Measurements from ENCODE around the gene SPATA6. TPM values are rescaled to one million over a fixed set of nuclear protein-coding genes. Genes with fewer than 3 reads are reported as not detected.
"Not testable (repeated sequence)": the region's sequence is repeated elsewhere in the genome, so short reads cannot be mapped to it uniquely, and the experiment has no call there.

SPATA6 gene
- total RNA-seq, 1 donor from 2014 or later: 26.0 TPM

DNA sequence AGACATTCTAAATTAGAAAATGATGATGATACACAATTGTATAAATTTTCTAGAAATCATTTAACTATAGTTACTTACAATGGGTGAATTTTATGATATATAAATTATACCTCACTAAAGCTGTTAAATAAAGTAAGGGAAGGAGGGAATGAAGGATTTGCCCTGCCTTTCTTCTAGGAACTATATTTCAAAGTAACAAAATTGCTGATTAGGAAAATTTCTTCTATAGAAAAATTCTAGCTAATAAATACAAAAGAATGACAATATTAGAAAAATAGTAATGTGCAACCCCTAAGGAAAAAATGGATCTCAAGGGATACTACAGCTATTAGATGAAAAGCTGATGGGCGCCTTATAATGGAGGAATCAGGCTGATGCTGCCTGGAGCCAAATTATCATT, 23.1 kb downstream of the SPATA6 start:
- TF ChIP-seq, protein P1, sequence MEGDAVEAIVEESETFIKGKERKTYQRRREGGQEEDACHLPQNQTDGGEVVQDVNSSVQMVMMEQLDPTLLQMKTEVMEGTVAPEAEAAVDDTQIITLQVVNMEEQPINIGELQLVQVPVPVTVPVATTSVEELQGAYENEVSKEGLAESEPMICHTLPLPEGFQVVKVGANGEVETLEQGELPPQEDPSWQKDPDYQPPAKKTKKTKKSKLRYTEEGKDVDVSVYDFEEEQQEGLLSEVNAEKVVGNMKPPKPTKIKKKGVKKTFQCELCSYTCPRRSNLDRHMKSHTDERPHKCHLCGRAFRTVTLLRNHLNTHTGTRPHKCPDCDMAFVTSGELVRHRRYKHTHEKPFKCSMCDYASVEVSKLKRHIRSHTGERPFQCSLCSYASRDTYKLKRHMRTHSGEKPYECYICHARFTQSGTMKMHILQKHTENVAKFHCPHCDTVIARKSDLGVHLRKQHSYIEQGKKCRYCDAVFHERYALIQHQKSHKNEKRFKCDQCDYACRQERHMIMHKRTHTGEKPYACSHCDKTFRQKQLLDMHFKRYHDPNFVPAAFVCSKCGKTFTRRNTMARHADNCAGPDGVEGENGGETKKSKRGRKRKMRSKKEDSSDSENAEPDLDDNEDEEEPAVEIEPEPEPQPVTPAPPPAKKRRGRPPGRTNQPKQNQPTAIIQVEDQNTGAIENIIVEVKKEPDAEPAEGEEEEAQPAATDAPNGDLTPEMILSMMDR (conservative IDR thresholded peaks at IDR 0.05): no peak
- Mint-ChIP-seq H3K9me3 (peaks cover 4% of the 10 kb centered on the region), H3K27me3 (ENCODE audit: low read depth) (no peaks in the 10 kb centered on the region), H3K27ac (ENCODE audit: unreplicated experiment) (no peak overlapping the region), H3K4me1 (no peaks in the 10 kb centered on the region), H3K36me3 (ENCODE audit: low read depth) (peaks cover 15% of the 10 kb centered on the region), H3K4me3 (no peak overlapping the region)
- no peak for DNase-seq (ENCODE audit: low read depth, low spot score)

DNA sequence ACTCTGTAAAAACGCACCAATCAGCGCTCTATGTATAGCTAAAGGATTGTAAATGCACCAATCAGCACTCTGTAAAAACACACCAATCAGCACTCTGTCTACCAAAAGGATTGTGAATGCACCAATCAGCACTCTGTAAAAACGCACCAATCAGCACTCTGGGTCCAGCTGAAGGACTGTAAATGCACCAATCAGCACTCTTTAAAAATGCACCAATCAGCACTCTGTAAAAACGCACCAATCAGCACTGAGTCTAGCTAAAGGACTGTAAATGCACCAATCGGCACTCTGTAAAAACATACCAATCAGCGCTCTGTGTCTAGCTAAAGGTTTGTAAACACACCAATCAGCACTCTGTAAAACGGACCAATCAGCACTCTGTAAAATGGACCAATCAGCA, 27.8 kb downstream of the SPATA6 start:
- not testable (repeated sequence) for H3K27me3 Mint-ChIP-seq (ENCODE audit: low read depth); DNase-seq (ENCODE audit: low read depth, low spot score); H3K27ac Mint-ChIP-seq (ENCODE audit: unreplicated experiment); H3K4me3 Mint-ChIP-seq; H3K4me1 Mint-ChIP-seq
- Mint-ChIP-seq H3K9me3 (peaks cover 10% of the 10 kb centered on the region), H3K36me3 (ENCODE audit: low read depth) (peaks cover 37% of the 10 kb centered on the region)

DNA sequence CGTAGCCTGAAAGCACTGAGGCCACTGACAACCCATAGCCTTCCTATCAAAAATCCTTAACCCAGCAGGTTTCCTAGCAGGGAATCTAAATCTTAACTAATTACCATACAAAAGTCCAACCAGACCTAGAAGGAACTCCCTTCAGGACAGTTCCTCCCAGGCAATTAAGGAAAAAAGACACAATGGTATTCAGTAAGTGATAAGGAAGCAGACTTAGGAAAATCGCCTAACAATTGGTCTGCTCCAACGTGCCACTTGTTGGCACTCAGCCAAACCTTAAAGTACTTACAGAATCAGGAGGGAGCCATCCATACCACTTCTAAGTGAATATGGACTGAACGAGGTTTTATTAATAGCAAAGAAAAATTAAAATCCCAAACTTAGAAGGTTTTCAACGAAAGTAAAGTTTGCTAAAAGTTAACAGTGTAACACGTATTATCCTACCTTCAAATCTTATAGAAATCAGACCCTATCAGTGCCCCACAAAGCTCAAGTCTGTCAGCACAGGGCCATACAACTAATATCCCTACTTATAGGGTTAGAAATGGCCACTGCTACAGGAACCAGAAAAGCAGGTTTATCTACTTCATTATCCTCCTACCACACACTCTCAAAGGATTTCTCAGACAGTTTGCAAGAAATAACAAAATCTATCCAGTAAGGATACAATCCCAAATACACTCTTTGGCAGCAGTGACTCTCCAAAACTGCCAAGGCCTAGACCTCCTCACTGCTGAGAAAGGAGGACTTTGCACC, 29.0 kb downstream of the SPATA6 start:
- no peak for DNase-seq (ENCODE audit: low read depth, low spot score)
- H3K4me3 Mint-ChIP-seq: no peak overlapping the region
- H3K27ac Mint-ChIP-seq (ENCODE audit: unreplicated experiment): no peak overlapping the region

DNA sequence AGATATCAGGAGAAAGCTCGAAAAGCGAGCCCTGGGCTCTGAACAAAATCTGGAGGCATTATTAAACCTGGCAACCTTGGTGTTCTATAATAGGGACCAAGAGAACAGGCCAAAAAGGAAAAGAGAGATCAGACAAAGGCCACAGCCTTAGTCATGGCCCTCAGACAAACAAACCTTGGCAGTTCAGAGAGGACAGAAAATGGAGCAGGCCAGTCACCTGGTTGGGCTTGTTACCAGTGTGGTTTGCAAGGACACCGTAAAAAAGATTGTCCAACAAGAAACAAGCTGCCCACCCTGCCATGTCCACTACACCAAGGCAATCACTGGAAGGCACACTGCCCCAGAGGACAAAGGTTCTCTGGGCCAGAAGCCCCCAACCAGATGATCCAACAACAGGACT, 31.2 kb downstream of the SPATA6 start:
- H3K4me3 Mint-ChIP-seq; DNase-seq (ENCODE audit: low read depth, low spot score); H3K27me3 Mint-ChIP-seq (ENCODE audit: low read depth); H3K4me1 Mint-ChIP-seq; H3K27ac Mint-ChIP-seq (ENCODE audit: unreplicated experiment): not testable (repeated sequence)
- H3K9me3 Mint-ChIP-seq: peaks cover 13% of the 10 kb centered on the region
- H3K36me3 Mint-ChIP-seq (ENCODE audit: low read depth): peaks cover 50% of the 10 kb centered on the region

More for the DNA sequence above, 29.0 kb downstream of the SPATA6 start:
- Mint-ChIP-seq H3K9me3 (peaks cover 13% of the 10 kb centered on the region), H3K36me3 (ENCODE audit: low read depth) (peaks cover 46% of the 10 kb centered on the region), H3K4me1 (no peaks in the 10 kb centered on the region), H3K27me3 (ENCODE audit: low read depth) (no peaks in the 10 kb centered on the region)
- TF ChIP-seq, protein P1 (conservative IDR thresholded peaks at IDR 0.05): no peak

DNA sequence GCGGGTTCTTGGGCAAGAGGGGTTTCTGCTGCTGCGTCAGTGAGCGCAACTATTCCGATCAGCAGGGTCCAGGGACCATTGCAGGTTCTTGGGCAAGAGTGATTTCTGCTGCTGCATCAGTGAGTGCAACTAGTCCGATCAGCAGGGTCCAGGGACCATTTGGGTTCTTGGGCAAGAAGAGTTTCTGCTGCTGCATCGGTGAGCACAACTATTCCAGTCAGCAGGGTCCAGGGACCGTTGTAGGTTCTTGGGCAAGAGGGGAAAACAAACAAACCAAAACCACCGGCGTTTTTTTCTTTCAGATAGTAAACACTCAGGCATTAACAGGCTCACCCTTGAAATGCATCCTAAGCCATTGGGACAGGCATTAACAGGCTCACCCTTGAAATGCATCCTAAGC, 32.6 kb downstream of the SPATA6 start:
- peaks cover 52% of the 10 kb centered on the region for H3K36me3 Mint-ChIP-seq (ENCODE audit: low read depth)
- H3K27me3 Mint-ChIP-seq (ENCODE audit: low read depth): no peaks in the 10 kb centered on the region
- no peak overlapping the region for H3K27ac Mint-ChIP-seq (ENCODE audit: unreplicated experiment)
- TF ChIP-seq, protein P1 (conservative IDR thresholded peaks at IDR 0.05): no peak
- no peak overlapping the region for H3K4me3 Mint-ChIP-seq
- H3K4me1 Mint-ChIP-seq: no peaks in the 10 kb centered on the region
- DNase-seq (ENCODE audit: low read depth, low spot score): no peak
- peaks cover 11% of the 10 kb centered on the region for H3K9me3 Mint-ChIP-seq

DNA sequence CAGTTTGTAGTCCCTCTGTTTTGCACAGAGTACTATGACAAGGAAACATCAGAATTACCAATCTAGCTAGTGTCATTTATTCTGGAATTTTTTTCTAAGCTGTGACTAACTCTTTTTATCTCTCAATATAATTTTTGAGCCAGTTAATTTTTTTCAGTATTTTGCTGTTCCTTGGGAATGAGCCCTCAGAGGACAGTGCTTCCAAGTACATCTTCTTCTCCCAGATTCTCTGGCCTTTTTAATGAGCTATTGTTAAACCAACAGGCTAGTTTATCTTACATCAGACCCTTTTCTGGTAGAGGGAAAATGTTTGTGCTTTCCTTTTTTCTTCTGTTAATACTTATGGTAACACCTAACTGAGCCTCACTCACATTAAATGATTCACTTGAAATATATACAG, 34.6 kb downstream of the SPATA6 start:
- H3K27me3 Mint-ChIP-seq (ENCODE audit: low read depth): not testable (repeated sequence)

DNA sequence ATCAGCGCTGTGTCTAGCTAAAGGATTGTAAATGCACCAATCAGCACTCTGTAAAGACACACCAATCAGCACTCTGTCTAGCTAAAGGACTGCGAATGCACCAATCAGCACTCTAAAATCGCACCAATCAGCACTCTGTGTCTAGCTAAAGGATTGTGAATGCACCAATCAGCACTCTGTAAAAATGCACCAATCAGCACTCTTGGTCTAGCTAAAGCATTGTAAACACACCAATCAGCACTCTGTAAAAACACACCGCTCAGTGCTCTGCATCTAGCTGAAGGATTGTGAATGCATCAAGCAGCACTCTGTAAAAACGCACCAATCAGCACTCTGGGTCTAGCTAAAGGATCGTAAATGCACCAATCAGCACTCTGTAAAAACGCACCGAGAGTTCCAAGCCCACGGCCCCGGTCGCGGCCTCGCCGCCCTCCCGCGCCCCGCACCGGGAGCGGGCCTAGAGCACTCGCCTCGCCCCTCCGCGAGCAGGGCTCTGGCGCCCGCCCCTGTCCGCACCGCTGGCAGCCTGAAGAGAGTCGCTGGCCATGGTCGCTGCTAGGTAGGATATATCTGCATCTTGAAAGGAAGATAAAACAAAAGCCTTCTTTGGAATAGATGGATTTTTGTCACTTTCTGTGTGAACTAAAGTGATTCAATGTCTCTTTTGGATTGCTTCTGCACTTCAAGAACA, 36.5 kb downstream of the SPATA6 start:
- H3K36me3 Mint-ChIP-seq (ENCODE audit: low read depth): peaks cover 28% of the 10 kb centered on the region
- H3K27ac Mint-ChIP-seq (ENCODE audit: unreplicated experiment); H3K27me3 Mint-ChIP-seq (ENCODE audit: low read depth); H3K4me1 Mint-ChIP-seq; H3K9me3 Mint-ChIP-seq; H3K4me3 Mint-ChIP-seq; DNase-seq (ENCODE audit: low read depth, low spot score): not testable (repeated sequence)

More for the DNA sequence above, 34.6 kb downstream of the SPATA6 start:
- not testable (repeated sequence) for H3K4me3 Mint-ChIP-seq; H3K9me3 Mint-ChIP-seq; H3K4me1 Mint-ChIP-seq; DNase-seq (ENCODE audit: low read depth, low spot score); H3K27ac Mint-ChIP-seq (ENCODE audit: unreplicated experiment)
- peaks cover 37% of the 10 kb centered on the region for H3K36me3 Mint-ChIP-seq (ENCODE audit: low read depth)
